Measurements from ENCODE around the gene UBE2E2. TPM values are rescaled to one million over a fixed set of nuclear protein-coding genes. Genes with fewer than 3 reads are reported as not detected.

UBE2E2 gene
- total RNA-seq, 3 donors from 2014 or later, result 4.8 to 24.4 (median 8.9) TPM

DNA sequence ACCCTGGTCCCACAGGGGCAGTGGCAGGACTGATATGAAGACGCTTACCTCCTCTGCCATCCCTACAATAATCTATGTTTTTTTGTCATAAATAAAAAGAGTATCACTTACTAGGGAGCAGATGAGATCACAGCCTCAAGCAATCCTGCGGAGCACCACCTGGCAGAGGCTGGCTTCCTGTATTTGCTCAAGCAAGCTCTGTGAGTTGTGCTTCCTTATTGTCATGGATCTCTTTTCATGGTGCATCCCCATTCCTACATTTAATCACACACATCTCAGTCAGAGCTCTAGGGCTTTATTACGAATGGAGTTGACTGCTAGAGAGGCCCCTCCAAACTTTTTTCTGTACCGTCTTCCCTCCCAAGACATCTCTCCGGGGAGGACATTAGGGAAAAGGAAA, 186.0 kb downstream of the UBE2E2 start:
- ATAC-seq, result peak; percentile 95

DNA sequence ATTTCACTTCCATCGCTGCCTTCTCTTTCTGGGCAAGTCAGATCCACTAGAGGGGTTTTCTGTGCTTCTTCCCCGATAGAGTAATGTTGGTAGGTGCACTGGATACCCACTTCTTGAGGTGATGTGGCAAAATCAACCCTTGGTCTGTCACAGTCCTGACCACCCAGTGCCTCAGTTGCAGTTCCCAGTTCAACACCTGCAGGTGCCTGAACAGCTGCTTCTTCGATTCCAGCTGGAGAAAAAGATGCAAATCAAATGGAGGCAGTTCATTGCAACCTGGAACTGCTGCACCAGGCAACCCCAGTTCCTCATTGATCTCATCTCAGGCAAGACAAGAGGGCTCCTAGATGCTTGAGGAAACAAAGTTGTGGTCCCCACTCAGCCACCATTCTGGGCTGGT, 186.6 kb downstream of the UBE2E2 start:
- Histone ChIP-seq H3K9me3 (no peaks in the 10 kb centered on the region), H3K36me3 (ENCODE audit: low read depth) (no peaks in the 10 kb centered on the region), H3K4me3 (no peak overlapping the region), H3K4me1 (ENCODE audit: low read depth) (no peaks in the 10 kb centered on the region)
- intact Hi-C loops (cut with DNase I, micrococcal nuclease), result no loop called here
- DNase-seq (no peak), ATAC-seq (peak; percentile 41)
- TF ChIP-seq, protein P1, sequence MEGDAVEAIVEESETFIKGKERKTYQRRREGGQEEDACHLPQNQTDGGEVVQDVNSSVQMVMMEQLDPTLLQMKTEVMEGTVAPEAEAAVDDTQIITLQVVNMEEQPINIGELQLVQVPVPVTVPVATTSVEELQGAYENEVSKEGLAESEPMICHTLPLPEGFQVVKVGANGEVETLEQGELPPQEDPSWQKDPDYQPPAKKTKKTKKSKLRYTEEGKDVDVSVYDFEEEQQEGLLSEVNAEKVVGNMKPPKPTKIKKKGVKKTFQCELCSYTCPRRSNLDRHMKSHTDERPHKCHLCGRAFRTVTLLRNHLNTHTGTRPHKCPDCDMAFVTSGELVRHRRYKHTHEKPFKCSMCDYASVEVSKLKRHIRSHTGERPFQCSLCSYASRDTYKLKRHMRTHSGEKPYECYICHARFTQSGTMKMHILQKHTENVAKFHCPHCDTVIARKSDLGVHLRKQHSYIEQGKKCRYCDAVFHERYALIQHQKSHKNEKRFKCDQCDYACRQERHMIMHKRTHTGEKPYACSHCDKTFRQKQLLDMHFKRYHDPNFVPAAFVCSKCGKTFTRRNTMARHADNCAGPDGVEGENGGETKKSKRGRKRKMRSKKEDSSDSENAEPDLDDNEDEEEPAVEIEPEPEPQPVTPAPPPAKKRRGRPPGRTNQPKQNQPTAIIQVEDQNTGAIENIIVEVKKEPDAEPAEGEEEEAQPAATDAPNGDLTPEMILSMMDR (IDR thresholded peaks at IDR 0.05), result no peak

More for the DNA sequence above, 186.0 kb downstream of the UBE2E2 start:
- Histone ChIP-seq H3K36me3 (ENCODE audit: low read depth) (no peaks in the 10 kb centered on the region), H3K4me1 (ENCODE audit: low read depth) (no peaks in the 10 kb centered on the region), H3K9me3 (no peaks in the 10 kb centered on the region), H3K4me3 (no peak overlapping the region)
- TF ChIP-seq, protein P1 (IDR thresholded peaks at IDR 0.05), result no peak
- intact Hi-C loops (cut with DNase I, micrococcal nuclease), result no loop called here
- DNase-seq, result peak; percentile 31 to 59 (median 53)

DNA sequence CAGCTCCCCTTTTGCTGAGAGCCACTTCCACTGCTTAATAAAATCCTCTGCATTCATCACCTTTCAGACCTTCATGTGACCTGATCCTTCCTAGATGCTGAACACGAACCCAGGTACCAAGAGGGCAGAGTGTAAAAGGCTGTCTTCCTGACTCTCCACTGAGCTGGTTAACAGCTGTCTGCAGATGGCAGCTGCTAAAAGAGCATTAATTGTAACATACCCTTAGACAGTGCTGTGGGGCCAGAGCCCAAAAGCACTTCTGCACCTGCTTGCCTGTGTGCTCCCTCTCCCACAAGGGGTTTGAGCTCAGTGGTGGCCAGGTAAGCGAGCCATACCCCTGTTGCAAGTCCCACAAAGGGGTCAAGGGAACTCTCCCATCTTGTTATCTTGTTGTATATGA, 187.3 kb downstream of the UBE2E2 start:
- H3K4me3 ChIP-seq, result no peak overlapping the region
- no peaks in the 10 kb centered on the region for H3K4me1 ChIP-seq (ENCODE audit: low read depth)
- no peaks in the 10 kb centered on the region for H3K36me3 ChIP-seq (ENCODE audit: low read depth)
- no peaks in the 10 kb centered on the region for H3K9me3 ChIP-seq
- ATAC-seq, result no peak
- TF ChIP-seq, protein P1 (IDR thresholded peaks at IDR 0.05), result no peak
- DNase-seq, result no peak
- intact Hi-C loops (cut with DNase I, micrococcal nuclease), result no loop called here

DNA sequence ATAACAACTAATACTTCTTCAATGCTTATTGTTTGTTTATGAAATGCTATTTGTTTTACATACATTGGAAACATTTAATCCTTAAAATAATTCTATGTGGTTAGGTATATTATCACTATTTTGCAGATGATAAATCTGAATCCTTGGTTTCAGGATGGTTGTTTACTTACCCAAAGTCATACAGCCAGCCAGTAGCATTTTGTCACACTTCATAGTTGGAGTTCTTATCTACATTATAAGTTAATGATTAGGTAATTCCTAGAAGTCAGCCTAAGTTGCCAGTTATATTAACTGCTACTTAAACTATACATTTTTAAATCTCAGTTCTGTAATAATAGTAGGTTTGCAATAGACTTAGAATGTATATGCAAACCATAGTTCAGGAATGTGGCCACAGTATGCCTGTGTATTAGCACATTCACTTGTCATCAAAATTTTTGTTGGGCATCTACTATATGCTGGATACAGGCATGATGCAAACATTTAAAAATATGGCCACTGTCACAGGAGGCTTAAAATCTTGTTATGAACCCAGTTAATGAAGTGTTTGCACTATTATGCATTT, 187.9 kb downstream of the UBE2E2 start:
- H3K4me3 ChIP-seq, result no peak overlapping the region
- H3K9me3 ChIP-seq, result no peaks in the 10 kb centered on the region
- ATAC-seq (no peak), DNase-seq (no peak)
- TF ChIP-seq, protein P1 (IDR thresholded peaks at IDR 0.05), result no peak
- no peaks in the 10 kb centered on the region for H3K4me1 ChIP-seq (ENCODE audit: low read depth)
- intact Hi-C loops (cut with DNase I, micrococcal nuclease), result no loop called here
- H3K36me3 ChIP-seq (ENCODE audit: low read depth), result no peaks in the 10 kb centered on the region

DNA sequence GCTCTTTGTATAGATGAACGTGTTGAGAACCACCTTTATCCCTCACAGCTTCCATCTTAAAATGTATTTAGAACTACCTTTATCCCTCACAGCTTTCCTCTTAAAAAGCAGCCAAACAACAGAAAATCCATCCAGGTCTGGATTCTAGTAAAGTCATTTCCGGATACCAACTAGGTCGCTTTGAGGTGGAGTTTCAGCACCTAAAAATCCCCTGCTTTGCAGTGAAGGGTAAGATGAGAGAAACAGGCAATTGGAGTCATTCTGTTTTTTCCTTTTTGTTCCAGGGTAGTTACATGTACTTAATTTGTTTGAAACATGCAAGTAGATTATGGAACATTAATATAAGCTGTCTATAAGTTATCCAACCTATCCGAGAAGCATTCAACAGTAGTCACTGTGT, 192.0 kb downstream of the UBE2E2 start:
- H3K36me3 ChIP-seq (ENCODE audit: low read depth), result no peaks in the 10 kb centered on the region
- no peaks in the 10 kb centered on the region for H3K9me3 ChIP-seq
- intact Hi-C loops (cut with DNase I, micrococcal nuclease), result no loop called here
- no peak overlapping the region for H3K4me3 ChIP-seq
- ATAC-seq (no peak), DNase-seq (no peak)
- TF ChIP-seq, protein P1 (IDR thresholded peaks at IDR 0.05), result no peak
- no peaks in the 10 kb centered on the region for H3K4me1 ChIP-seq (ENCODE audit: low read depth)

DNA sequence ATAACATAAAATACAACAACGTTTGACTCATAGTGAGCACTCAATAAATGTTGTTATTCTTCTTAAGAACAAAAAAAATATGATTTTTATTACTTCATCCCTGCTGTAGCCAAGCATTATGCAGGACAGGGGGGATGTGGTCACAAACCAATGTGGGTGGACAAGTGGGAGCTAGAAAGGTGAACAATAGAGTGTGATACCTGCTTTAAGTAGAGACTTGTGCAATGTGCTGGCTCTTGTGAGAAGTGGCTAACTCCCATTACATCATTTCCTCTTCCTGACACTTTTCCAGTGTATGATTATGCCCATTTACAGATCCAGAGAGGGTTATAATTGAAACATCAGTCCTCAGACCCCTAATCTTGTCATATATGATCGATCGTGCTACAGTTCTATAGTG, 193.6 kb downstream of the UBE2E2 start:
- TF ChIP-seq, protein P1 (IDR thresholded peaks at IDR 0.05), result no peak
- ATAC-seq (no peak), DNase-seq (no peak)
- H3K4me3 ChIP-seq, result no peak overlapping the region
- no peaks in the 10 kb centered on the region for H3K4me1 ChIP-seq (ENCODE audit: low read depth)
- intact Hi-C loops (cut with DNase I, micrococcal nuclease), result no loop called here
- H3K9me3 ChIP-seq, result no peaks in the 10 kb centered on the region
- no peaks in the 10 kb centered on the region for H3K36me3 ChIP-seq (ENCODE audit: low read depth)
